ENCODE data around the gene NAT8. TPM values are rescaled to one million over a fixed set of nuclear protein-coding genes. Genes with fewer than 3 reads are reported as not detected.
"Not testable (repeated sequence)": the region's sequence is repeated elsewhere in the genome, so short reads cannot be mapped to it uniquely, and the experiment has no call there.

The NAT8 gene
- total RNA-seq, 1 donor from 2014 or later = not detected

- intact Hi-C loops (cut with DNase I) = no loop called here
- ATAC-seq = peak; percentile 55
These were observed 1.1 kb downstream of the NAT8 start for GRCh38 chr2:73640946-73641766.

GRCh38 chr2:73640511-73640911 lies 1.7 kb downstream of the NAT8 start:
- intact Hi-C loops (cut with DNase I) = no loop called here
- no peak for DNase-seq (ENCODE audit: low spot score)

More at GRCh38 chr2:73640946-73641766, 1.1 kb downstream of the NAT8 start:
- DNase-seq (ENCODE audit: low spot score) = no peak

DNA sequence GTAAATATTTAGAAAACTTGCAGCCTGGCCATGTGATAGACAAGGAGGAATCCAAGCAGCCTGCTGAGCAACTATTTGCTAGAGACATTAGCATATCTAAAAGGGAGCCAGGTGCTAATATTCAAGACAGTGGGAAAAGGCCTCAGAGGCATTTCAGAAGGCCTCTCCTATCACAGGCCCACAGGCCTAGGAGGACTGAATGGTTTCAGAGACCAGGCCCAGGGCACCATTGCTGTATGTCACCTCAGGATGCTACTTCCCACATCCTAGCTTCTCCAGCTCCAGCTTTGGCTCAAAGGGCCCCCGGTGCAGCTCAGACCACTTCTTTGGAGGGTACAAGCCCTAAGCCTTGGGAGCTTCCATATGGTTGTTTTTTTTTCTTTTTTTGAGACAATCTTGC lies 3.8 kb downstream of the NAT8 start:
- intact Hi-C loops (cut with DNase I) = no loop called here
- ATAC-seq (no peak), DNase-seq (ENCODE audit: low spot score) (no peak)

More at GRCh38 chr2:73640511-73640911, 1.7 kb downstream of the NAT8 start:
- peak; percentile 88 for ATAC-seq

DNA sequence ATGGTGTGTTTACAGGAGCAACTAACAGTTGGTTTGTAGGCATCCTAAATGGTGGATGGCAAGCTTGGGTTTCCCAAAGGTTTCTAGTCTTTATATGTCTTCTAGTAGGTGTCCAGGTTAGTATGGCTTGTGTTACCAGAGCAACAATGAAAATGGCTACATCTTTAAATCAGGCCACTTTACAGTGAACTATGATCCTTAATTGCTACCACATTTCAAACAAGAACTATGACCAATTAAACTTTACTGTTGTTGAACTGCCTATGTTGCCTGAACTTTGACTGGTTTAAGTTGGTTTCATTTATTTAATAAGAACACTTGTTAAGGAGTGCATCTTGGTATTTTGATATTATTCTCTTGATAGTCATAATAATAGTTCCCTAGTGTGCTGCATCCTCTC lies 5.2 kb downstream of the NAT8 start:
- intact Hi-C loops (cut with DNase I); ATAC-seq; DNase-seq (ENCODE audit: low spot score): not testable (repeated sequence)

DNA sequence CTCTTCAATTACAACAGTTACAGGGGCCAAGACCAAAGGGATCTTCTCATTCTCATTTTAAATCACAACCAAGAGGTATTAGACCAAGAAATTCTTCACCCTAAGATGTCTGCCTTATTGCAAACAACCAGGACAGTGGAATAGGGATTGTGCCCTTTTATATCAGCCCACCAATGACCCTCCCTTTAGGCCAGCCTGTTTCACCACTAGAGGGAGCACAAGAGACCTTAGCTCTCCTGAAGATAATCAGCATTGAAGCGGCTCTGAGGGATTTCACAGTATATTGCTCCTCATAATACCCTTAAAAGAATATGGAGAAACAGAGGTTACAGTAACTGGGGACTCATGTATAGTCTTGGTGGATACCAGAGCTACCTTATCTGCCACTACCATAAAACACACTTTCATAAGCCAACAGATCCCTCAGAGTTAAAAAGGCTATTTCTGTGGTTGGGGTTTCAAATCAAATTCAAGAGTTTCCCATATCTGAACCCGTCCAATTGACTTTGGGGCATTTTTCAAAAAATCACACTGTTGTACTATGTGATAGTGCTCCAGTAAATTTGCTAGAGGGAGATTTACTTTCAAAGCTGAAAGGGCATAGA lies 11.5 kb downstream of the NAT8 start:
- ATAC-seq; intact Hi-C loops (cut with DNase I); DNase-seq (ENCODE audit: low spot score): not testable (repeated sequence)

GRCh38 chr2:73628493-73628892 lies 13.7 kb downstream of the NAT8 start:
- DNase-seq (ENCODE audit: low spot score); ATAC-seq; intact Hi-C loops (cut with DNase I): not testable (repeated sequence)

DNA sequence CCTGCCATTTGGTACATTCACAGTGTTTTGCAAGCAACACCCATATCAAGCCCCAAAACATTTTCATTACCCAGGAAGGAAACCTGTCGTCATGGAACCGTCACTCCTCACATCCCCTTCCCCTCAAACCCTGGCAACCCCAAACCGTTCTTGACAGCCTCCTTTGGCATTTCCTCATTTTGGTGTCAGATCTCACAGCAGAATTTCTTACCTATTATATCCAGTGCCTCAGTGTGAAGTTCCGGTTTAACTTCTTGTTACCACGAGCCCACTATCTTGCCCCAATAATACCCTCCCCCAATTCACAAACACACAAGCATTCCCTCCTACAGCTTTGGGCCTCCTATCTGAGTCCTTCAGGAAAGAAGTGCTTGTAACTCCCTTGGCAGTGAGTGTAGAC lies 16.0 kb downstream of the NAT8 start:
- DNase-seq (ENCODE audit: low spot score); ATAC-seq; intact Hi-C loops (cut with DNase I): not testable (repeated sequence)

GRCh38 chr2:73624625-73625024 lies 17.6 kb downstream of the NAT8 start:
- DNase-seq (ENCODE audit: low spot score); intact Hi-C loops (cut with DNase I); ATAC-seq: not testable (repeated sequence)

DNA sequence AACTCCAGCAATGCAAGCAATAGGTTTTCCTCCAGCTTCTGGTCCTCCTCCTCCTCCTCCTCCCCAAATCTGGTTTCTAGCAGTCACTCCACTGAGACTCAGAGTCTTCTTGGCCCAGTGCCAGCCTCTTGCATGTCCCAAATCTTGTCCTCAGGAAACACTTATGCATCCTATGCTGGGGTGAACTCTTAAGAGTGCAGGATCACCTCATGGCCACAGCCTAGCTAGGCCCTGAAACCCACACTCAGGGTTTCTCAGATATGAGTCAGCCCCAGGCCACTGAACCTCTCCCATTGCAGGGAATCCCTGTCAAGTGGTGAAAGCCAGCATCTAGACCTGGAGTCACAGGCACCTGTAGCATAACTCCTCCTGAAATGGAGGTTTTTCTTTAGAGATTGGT lies 18.2 kb downstream of the NAT8 start:
- intact Hi-C loops (cut with DNase I); DNase-seq (ENCODE audit: low spot score); ATAC-seq: not testable (repeated sequence)

DNA sequence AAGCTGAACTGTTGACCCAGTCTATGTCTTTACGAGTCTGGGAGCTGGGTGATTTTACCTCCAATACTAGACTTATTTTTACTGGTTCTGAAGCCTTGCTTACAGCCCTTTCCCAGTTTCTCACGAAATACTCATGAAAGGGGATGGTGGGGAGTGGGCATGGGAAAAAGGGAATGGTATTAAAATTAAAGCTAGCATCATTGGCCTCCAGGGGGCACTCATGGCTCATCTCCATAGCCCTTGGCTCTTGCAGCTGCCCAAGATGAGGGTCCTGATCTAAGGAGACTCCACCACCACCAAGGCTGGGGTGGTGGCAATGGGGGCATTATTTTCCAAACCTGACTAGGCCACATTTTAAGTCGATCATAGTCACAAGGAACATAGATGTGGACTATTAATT lies 22.3 kb downstream of the NAT8 start:
- ATAC-seq; intact Hi-C loops (cut with DNase I): not testable (repeated sequence)

DNA sequence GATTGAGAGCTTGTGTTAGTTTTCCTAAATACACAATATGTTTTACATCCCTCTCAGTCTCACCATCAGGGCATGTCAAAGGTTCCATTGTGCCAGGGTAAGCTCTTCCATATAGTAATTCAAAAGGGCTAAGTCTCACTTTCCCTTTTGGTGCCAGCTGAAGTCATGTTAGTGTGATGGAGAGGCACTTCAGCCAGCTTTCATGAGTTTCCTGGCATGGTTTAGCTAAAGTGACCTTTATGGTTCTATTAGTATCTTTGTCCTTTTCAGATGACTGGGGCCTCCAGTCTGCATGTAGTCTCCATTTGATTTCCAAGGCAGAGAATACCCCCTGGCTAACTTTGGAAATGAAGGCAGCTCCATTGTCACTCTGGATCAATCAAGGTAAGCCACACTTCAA lies 27.2 kb downstream of the NAT8 start:
- DNase-seq (ENCODE audit: low spot score) (no peak), ATAC-seq (no peak)
- intact Hi-C loops (cut with DNase I) = no loop called here

More for the DNA sequence above, 22.3 kb downstream of the NAT8 start:
- not testable (repeated sequence) for DNase-seq (ENCODE audit: low spot score)

GRCh38 chr2:73614105-73614504 lies 28.1 kb downstream of the NAT8 start:
- ATAC-seq = no peak

DNA sequence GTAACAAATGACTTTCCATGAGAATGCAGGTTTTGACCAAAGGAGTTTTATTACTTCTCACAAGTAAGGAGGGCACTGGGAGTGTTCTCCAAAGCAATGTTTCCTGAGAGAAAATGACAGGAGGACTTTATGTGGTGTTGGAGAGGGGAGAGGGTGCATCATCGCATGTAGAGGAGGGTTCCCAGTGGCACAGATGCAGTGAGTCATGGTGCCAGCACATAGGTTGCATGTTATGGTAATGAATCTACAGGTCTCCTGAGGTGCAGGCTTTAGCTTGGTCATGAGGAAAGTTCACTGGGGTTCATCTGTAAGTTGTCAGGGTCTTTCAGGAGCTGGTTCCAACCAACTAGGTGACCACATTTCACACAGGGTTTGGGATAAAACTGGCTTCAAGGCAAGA lies 30.4 kb downstream of the NAT8 start:
- DNase-seq (ENCODE audit: low spot score) = no peak
- intact Hi-C loops (cut with DNase I) = no loop called here
- ATAC-seq = no peak

More at GRCh38 chr2:73614105-73614504, 28.1 kb downstream of the NAT8 start:
- no peak for DNase-seq (ENCODE audit: low spot score)
- intact Hi-C loops (cut with DNase I) = no loop called here

- DNase-seq (ENCODE audit: low spot score) (no peak), ATAC-seq (no peak)
- intact Hi-C loops (cut with DNase I) = no loop called here
These were observed 31.0 kb downstream of the NAT8 start for GRCh38 chr2:73611193-73611592.

- intact Hi-C loops (cut with DNase I) = no loop called here
- ATAC-seq = no peak
- no peak for DNase-seq (ENCODE audit: low spot score)
These were observed 32.1 kb downstream of the NAT8 start for GRCh38 chr2:73610111-73610510.

DNA sequence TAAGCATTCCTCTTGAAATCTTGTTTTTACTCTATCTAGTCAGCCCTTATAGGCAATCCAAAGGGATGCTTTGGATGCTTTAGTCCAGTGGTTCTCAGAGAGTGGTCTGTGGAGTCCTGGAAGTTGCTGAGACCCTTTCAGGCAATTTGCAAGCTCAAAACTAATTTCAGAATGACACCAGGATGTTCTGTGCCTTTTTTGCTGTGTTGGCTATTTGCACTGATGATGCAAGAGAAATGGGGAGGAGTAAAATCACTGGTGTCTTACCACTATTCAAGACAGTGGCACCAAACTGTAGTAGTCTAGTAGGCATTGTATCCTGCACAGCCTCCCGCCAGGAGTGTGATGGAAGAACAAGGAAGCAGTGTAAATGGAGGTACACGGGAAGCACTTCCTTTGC lies 37.6 kb downstream of the NAT8 start:
- intact Hi-C loops (cut with DNase I); DNase-seq (ENCODE audit: low spot score); ATAC-seq: not testable (repeated sequence)

DNA sequence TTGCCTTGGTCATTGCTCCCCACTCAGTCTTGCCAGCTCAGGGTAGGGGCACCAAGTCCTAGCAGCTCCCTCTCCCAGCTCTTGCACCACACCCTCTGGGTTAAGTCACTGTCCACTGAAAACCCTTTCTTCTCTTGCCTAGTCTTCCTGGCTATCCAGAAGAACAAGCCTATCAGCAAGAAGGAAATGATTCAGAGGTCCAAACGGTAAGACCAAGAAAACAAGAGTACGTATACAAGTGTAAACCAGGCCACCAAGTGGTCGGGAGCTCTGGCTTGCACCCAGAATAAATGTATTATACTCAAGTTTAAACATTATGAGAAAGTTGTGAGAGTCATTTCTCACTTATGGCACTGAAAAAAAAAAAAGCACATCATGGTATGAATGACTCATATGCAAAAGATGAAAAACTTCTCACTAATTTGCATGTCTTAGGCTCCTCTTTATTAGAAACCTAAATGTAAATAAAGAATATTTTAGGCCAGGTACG lies 39.1 kb downstream of the NAT8 start:
- DNase-seq (ENCODE audit: low spot score); intact Hi-C loops (cut with DNase I); ATAC-seq: not testable (repeated sequence)

GRCh38 chr2:73601780-73602179 lies 40.4 kb downstream of the NAT8 start:
- no peak for ATAC-seq
- DNase-seq (ENCODE audit: low spot score) = no peak
- intact Hi-C loops (cut with DNase I) = no loop called here

GRCh38 chr2:73594251-73594650 lies 48.0 kb downstream of the NAT8 start:
- ATAC-seq (no peak), DNase-seq (ENCODE audit: low spot score) (no peak)
- intact Hi-C loops (cut with DNase I) = no loop called here

GRCh38 chr2:73593680-73594079 lies 48.5 kb downstream of the NAT8 start:
- intact Hi-C loops (cut with DNase I) = no loop called here
- ATAC-seq (no peak), DNase-seq (ENCODE audit: low spot score) (no peak)

Data from sciatic nerve (tissue), 2 donors.